ENCODE measurements around the gene GOLGA5. TPM values are rescaled to one million over a fixed set of nuclear protein-coding genes. Genes with fewer than 3 reads are reported as not detected.

GOLGA5 gene
- polyA plus RNA-seq, 1 experiment = 67.3 TPM

DNA sequence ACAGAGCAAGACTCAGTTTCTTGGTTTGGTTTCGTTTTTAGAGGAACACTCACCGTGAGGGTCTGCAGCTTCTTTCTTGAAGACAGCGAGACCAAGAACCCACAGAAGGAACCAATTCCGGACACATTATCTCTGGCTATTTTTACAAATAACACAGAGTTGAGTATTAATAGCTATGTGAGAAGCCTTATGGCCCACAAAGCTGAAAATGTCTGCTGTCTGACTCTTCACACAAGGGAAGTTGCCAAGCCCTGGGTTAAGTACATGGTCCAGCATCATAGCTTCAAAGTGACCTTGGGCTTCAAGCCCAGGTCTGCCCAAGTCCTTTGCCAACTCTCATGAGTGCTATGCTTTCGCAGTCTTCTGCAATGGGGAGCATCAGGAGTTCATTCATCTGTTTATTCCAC lies 43.1 kb upstream of the GOLGA5 start:
- DNase-seq (ENCODE audit: low read depth, low spot score) = no peak
- H3K4me3 ChIP-seq (ENCODE audit: low read depth, low read length) = no peak overlapping the region

DNA sequence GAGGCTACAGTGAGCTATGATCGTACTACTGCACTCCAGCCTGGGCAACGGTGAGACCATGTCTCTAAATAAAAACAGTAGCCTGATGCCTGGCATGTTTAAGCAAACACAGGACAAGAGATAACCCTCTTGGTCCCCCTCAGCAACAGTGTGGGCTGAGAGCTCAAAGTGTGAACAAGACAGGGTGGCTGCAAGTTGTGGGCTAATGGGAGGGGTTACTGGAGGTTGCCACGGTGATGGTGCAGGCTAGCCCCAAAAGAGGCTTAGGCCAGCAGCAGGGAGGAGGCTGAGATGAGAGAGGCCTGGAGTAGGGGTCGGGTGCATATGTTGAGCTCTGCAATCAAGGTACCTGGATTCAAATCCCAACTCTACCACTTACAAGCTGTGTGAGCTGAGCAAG lies 42.3 kb upstream of the GOLGA5 start:
- ChIA-PET POLR2A (no interaction called here), CTCF (no interaction called here)
- H3K9me3 ChIP-seq (ENCODE audit: control insufficient read depth, insufficient read depth, low read length) = no peaks in the 10 kb centered on the region; the same call in 1 of the 2 replicates
- no peak for DNase-seq (ENCODE audit: low read depth, low spot score)
- H3K27ac ChIP-seq (ENCODE audit: low read depth, low read length) = no peak overlapping the region
- H3K4me3 ChIP-seq (ENCODE audit: low read depth, low read length) = no peak overlapping the region
- TF ChIP-seq, protein P1, sequence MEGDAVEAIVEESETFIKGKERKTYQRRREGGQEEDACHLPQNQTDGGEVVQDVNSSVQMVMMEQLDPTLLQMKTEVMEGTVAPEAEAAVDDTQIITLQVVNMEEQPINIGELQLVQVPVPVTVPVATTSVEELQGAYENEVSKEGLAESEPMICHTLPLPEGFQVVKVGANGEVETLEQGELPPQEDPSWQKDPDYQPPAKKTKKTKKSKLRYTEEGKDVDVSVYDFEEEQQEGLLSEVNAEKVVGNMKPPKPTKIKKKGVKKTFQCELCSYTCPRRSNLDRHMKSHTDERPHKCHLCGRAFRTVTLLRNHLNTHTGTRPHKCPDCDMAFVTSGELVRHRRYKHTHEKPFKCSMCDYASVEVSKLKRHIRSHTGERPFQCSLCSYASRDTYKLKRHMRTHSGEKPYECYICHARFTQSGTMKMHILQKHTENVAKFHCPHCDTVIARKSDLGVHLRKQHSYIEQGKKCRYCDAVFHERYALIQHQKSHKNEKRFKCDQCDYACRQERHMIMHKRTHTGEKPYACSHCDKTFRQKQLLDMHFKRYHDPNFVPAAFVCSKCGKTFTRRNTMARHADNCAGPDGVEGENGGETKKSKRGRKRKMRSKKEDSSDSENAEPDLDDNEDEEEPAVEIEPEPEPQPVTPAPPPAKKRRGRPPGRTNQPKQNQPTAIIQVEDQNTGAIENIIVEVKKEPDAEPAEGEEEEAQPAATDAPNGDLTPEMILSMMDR (IDR thresholded peaks at IDR 0.05; ENCODE audit: low read depth, low read length) = no peak
- peaks cover 15% of the 10 kb centered on the region for H3K27me3 ChIP-seq (ENCODE audit: control insufficient read depth, insufficient read depth, low read length)

More for the DNA sequence above, 43.1 kb upstream of the GOLGA5 start:
- TF ChIP-seq, protein P1 (IDR thresholded peaks at IDR 0.05; ENCODE audit: low read depth, low read length) = no peak
- Histone ChIP-seq H3K9me3 (ENCODE audit: control insufficient read depth, insufficient read depth, low read length) (no peaks in the 10 kb centered on the region; the same call in 1 of the 2 replicates), H3K27me3 (ENCODE audit: control insufficient read depth, insufficient read depth, low read length) (peaks cover 14% of the 10 kb centered on the region), H3K27ac (ENCODE audit: low read depth, low read length) (no peak overlapping the region)
- ChIA-PET CTCF (interaction anchor here (0.6 to 1.3 kb wide), 2 partner anchors 33 to 422 kb away, joined by 4 to 5 read pairs; no protein-coding TSS in a partner anchor), POLR2A (no interaction called here)

DNA sequence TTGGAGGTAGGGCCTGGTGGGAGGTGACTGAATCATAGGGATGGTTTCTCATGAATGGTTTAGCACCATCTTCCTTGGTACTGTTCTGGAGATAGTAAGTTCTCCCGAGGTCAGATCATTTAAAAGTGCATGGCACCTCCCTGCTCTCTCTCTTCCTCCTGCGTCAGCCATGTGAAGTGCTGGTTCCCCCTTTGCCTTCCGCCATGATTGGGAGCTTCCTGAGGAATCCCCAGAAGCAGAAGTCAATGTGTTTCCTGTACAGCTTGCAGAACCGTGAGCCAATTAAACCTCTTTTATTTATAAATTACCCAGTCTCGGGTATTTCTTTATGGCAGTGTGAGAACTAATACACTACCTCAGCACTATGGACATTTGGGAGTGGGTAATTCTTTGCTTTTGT lies 40.9 kb upstream of the GOLGA5 start:
- no peak overlapping the region for H3K27ac ChIP-seq (ENCODE audit: low read depth, low read length)
- peaks cover 15% of the 10 kb centered on the region for H3K27me3 ChIP-seq (ENCODE audit: control insufficient read depth, insufficient read depth, low read length)
- ChIA-PET CTCF (no interaction called here), POLR2A (no interaction called here)
- no peak overlapping the region for H3K4me3 ChIP-seq (ENCODE audit: low read depth, low read length)
- DNase-seq (ENCODE audit: low read depth, low spot score) = no peak
- TF ChIP-seq, protein P1 (IDR thresholded peaks at IDR 0.05; ENCODE audit: low read depth, low read length) = no peak
- no peaks in the 10 kb centered on the region; the same call in 1 of the 2 replicates for H3K9me3 ChIP-seq (ENCODE audit: control insufficient read depth, insufficient read depth, low read length)

DNA sequence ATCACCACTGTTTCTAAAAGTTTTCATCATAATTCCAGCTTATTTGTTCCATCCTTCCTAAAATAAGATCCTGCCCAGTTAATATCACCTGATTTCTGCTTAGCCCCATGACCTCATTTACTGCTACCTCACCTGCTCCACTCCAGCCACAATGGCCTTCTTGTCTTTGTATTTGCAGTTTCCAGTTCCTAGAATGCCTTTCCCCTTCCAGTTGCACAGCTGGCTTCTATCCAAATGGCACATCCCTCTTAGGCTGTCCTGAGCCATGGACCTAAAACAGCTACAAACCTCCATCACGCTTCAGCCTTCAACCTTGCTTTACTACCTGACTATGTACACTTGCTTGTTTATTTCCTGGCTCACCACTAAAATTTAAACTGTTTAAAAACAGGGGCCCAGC lies 39.1 kb upstream of the GOLGA5 start:
- Histone ChIP-seq H3K27me3 (ENCODE audit: control insufficient read depth, insufficient read depth, low read length) (peaks cover 15% of the 10 kb centered on the region), H3K9me3 (ENCODE audit: control insufficient read depth, insufficient read depth, low read length) (no peaks in the 10 kb centered on the region; the same call in 1 of the 2 replicates), H3K4me3 (ENCODE audit: low read depth, low read length) (no peak overlapping the region), H3K27ac (ENCODE audit: low read depth, low read length) (no peak overlapping the region)
- CTCF ChIA-PET = no interaction called here
- TF ChIP-seq, protein P1 (IDR thresholded peaks at IDR 0.05; ENCODE audit: low read depth, low read length) = no peak
- no peak for DNase-seq (ENCODE audit: low read depth, low spot score)
- POLR2A ChIA-PET = no interaction called here

DNA sequence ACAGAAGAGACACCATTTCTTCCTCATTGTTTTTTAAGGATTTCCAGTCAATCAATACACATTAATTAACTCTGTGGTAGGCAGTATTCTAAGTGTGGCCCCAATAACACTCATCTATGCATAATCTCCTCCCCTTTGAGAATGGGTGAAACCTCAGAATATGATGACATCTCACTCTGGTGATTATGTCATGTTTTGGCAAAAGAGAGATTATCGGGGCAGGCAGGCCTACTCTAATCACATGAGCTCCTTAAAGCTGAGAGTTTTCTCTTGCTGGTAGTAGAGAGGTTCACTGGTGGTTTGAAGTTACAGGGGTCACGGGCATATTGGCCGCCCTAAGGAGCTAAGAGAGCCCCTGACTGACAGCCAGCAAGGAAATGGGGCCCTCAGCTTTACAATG lies 38.6 kb upstream of the GOLGA5 start:
- peaks cover 17% of the 10 kb centered on the region for H3K27me3 ChIP-seq (ENCODE audit: control insufficient read depth, insufficient read depth, low read length)
- TF ChIP-seq, protein P1 (IDR thresholded peaks at IDR 0.05; ENCODE audit: low read depth, low read length) = no peak
- DNase-seq (ENCODE audit: low read depth, low spot score) = no peak
- no peak overlapping the region for H3K4me3 ChIP-seq (ENCODE audit: low read depth, low read length)
- H3K27ac ChIP-seq (ENCODE audit: low read depth, low read length) = no peak overlapping the region
- CTCF ChIA-PET = no interaction called here
- POLR2A ChIA-PET = no interaction called here
- H3K9me3 ChIP-seq (ENCODE audit: control insufficient read depth, insufficient read depth, low read length) = no peaks in the 10 kb centered on the region
